Activated naive CD8-positive, alpha-beta T cell treated with anti-CD3 and anti-CD28 coated beads for 36 hours (primary cell): Measurements from ENCODE around the gene TMEM179B. TPM values are rescaled to one million over a fixed set of nuclear protein-coding genes. Genes with fewer than 3 reads are reported as not detected.
"Not testable (repeated sequence)": the region's sequence is repeated elsewhere in the genome, so short reads cannot be mapped to it uniquely, and the experiment has no call there.

Experiments used
- DNase-seq: peaks from one replicate; pipeline ENCODE4 v3.0.0; 2021
- H3K27ac Mint-ChIP-seq: one replicate; pipeline ENCODE4 v1.8.0; 2022; ENCODE audit warnings: mild to moderate bottlenecking, moderate library complexity, mixed read lengths
- H3K27me3 Mint-ChIP-seq: one replicate; pipeline ENCODE4 v1.8.0; 2022; ENCODE audit warnings: mild to moderate bottlenecking, mixed read lengths
- H3K36me3 Mint-ChIP-seq: one replicate; pipeline ENCODE4 v1.8.0; 2021; ENCODE audit warnings: mild to moderate bottlenecking, mixed read lengths
- H3K4me1 Mint-ChIP-seq: one replicate; pipeline ENCODE4 v1.8.0; 2021; ENCODE audit warnings: mixed read lengths
- H3K4me3 Mint-ChIP-seq: one replicate; pipeline ENCODE4 v1.8.0; 2022; ENCODE audit warnings: mild to moderate bottlenecking, moderate library complexity, mixed read lengths
- H3K9me3 Mint-ChIP-seq: one replicate; pipeline ENCODE4 v1.8.0; 2022; ENCODE audit warnings: mixed read lengths
- total RNA-seq, 2 experiments: library from RNA; stranded (reverse); gene quantifications; one replicate each; pipeline ENCODE4 v1.2.3, GENCODE V29; 2021

The TMEM179B gene
- total RNA-seq, 2 experiments from 2014 or later = 30.7 to 34.3 TPM

- peak; percentile 97 for DNase-seq
- H3K27ac Mint-ChIP-seq = peak within 1 kb of the TSS; percentile 96
- peaks cover 32% of the 10 kb centered on the region for H3K36me3 Mint-ChIP-seq
- peaks cover 37% of the 10 kb centered on the region for H3K4me1 Mint-ChIP-seq
- no peaks in the 10 kb centered on the region for H3K27me3 Mint-ChIP-seq
- peak within 1 kb of the TSS; percentile 99 for H3K4me3 Mint-ChIP-seq
- H3K9me3 Mint-ChIP-seq = no peaks in the 10 kb centered on the region
Measured at GRCh38 chr11:62805076-62805892, 18.1 kb downstream of the TMEM179B start, which contains the start of gene NXF1. Gene NXF1 (minus strand): TSS chr11:62805440. CDS start chr11:62805356, 84 bp downstream.

GRCh38 chr11:62805961-62806441 lies 18.8 kb downstream of the TMEM179B start:
- Mint-ChIP-seq H3K4me3 (peak overlapping the region; percentile 99), H3K9me3 (no peaks in the 10 kb centered on the region), H3K4me1 (peaks cover 37% of the 10 kb centered on the region), H3K27me3 (no peaks in the 10 kb centered on the region), H3K36me3 (peaks cover 29% of the 10 kb centered on the region), H3K27ac (peak overlapping the region; percentile 94)
- DNase-seq = peak; percentile 29

GRCh38 chr11:62806611-62807121 lies 19.5 kb downstream of the TMEM179B start:
- Mint-ChIP-seq H3K36me3 (peaks cover 24% of the 10 kb centered on the region), H3K27ac (peak overlapping the region; percentile 38), H3K9me3 (no peaks in the 10 kb centered on the region), H3K4me3 (peak overlapping the region; percentile 99), H3K27me3 (no peaks in the 10 kb centered on the region), H3K4me1 (peaks cover 32% of the 10 kb centered on the region)
- DNase-seq = no peak

GRCh38 chr11:62810748-62811147 lies 23.5 kb downstream of the TMEM179B start:
- DNase-seq = no peak
- Mint-ChIP-seq H3K27me3 (no peaks in the 10 kb centered on the region), H3K4me3 (no peak overlapping the region), H3K9me3 (no peaks in the 10 kb centered on the region), H3K4me1 (peaks cover 9% of the 10 kb centered on the region), H3K36me3 (no peaks in the 10 kb centered on the region), H3K27ac (no peak overlapping the region)

GRCh38 chr11:62811659-62812058 lies 24.5 kb downstream of the TMEM179B start:
- Mint-ChIP-seq H3K27me3 (no peaks in the 10 kb centered on the region), H3K4me3 (no peak overlapping the region)

GRCh38 chr11:62816557-62816956 lies 29.4 kb downstream of the TMEM179B start:
- H3K27me3 Mint-ChIP-seq = no peaks in the 10 kb centered on the region
- no peak overlapping the region for H3K4me3 Mint-ChIP-seq
- no peaks in the 10 kb centered on the region for H3K9me3 Mint-ChIP-seq
- H3K36me3 Mint-ChIP-seq = no peaks in the 10 kb centered on the region
- DNase-seq = no peak
- H3K27ac Mint-ChIP-seq = no peak overlapping the region
- peaks cover 2% of the 10 kb centered on the region for H3K4me1 Mint-ChIP-seq

More at GRCh38 chr11:62811659-62812058, 24.5 kb downstream of the TMEM179B start:
- H3K36me3 Mint-ChIP-seq = no peaks in the 10 kb centered on the region
- no peak overlapping the region for H3K27ac Mint-ChIP-seq
- no peak for DNase-seq
- H3K4me1 Mint-ChIP-seq = peaks cover 1% of the 10 kb centered on the region
- no peaks in the 10 kb centered on the region for H3K9me3 Mint-ChIP-seq

- Mint-ChIP-seq H3K27me3 (no peaks in the 10 kb centered on the region), H3K4me3 (no peak overlapping the region), H3K27ac (no peak overlapping the region), H3K36me3 (no peaks in the 10 kb centered on the region), H3K4me1 (peaks cover 2% of the 10 kb centered on the region), H3K9me3 (no peaks in the 10 kb centered on the region)
- DNase-seq = no peak
Measured at GRCh38 chr11:62817129-62817528, 29.9 kb downstream of the TMEM179B start.

- Mint-ChIP-seq H3K9me3 (no peaks in the 10 kb centered on the region), H3K27ac (no peak overlapping the region), H3K36me3 (no peaks in the 10 kb centered on the region), H3K4me1 (peaks cover 3% of the 10 kb centered on the region), H3K4me3 (no peak overlapping the region), H3K27me3 (no peaks in the 10 kb centered on the region)
- no peak for DNase-seq
Measured at GRCh38 chr11:62823677-62824076, 36.5 kb downstream of the TMEM179B start.

GRCh38 chr11:62828130-62828529 lies 40.9 kb downstream of the TMEM179B start:
- H3K4me1 Mint-ChIP-seq = peaks cover 18% of the 10 kb centered on the region
- H3K27ac Mint-ChIP-seq, DNase-seq, H3K9me3 Mint-ChIP-seq, H3K36me3 Mint-ChIP-seq, H3K27me3 Mint-ChIP-seq, H3K4me3 Mint-ChIP-seq: not testable (repeated sequence)

GRCh38 chr11:62830904-62831519 lies 43.8 kb downstream of the TMEM179B start:
- no peak for DNase-seq
- peak overlapping the region; percentile 91 for H3K4me3 Mint-ChIP-seq
- no peaks in the 10 kb centered on the region for H3K27me3 Mint-ChIP-seq
- H3K4me1 Mint-ChIP-seq = peaks cover 37% of the 10 kb centered on the region
- H3K9me3 Mint-ChIP-seq = no peaks in the 10 kb centered on the region
- H3K27ac Mint-ChIP-seq = peak overlapping the region; percentile 96
- H3K36me3 Mint-ChIP-seq = peaks cover 17% of the 10 kb centered on the region

GRCh38 chr11:62831520-62832335 lies 44.5 kb downstream of the TMEM179B start, which contains the start of gene STX5:
Gene STX5 (minus strand): TSS chr11:62832051. CDS start chr11:62831243, 808 bp downstream.
- Mint-ChIP-seq H3K4me1 (peaks cover 41% of the 10 kb centered on the region), H3K36me3 (peaks cover 21% of the 10 kb centered on the region), H3K27me3 (no peaks in the 10 kb centered on the region), H3K27ac (peak within 1 kb of the TSS; percentile 96), H3K9me3 (no peaks in the 10 kb centered on the region), H3K4me3 (peak within 1 kb of the TSS; percentile 91)
- peak; percentile 99 for DNase-seq

- no peaks in the 10 kb centered on the region for H3K27me3 Mint-ChIP-seq
- H3K4me3 Mint-ChIP-seq = peak within 1 kb of the TSS; percentile 91
- peaks cover 45% of the 10 kb centered on the region for H3K4me1 Mint-ChIP-seq
- peak within 1 kb of the TSS; percentile 96 for H3K27ac Mint-ChIP-seq
- no peak for DNase-seq
- peaks cover 24% of the 10 kb centered on the region for H3K36me3 Mint-ChIP-seq
- no peaks in the 10 kb centered on the region for H3K9me3 Mint-ChIP-seq
Measured at GRCh38 chr11:62832336-62833234, 45.4 kb downstream of the TMEM179B start, which contains the start of gene TEX54. Gene TEX54 (minus strand): TSS chr11:62832841.

GRCh38 chr11:62835336-62835735 lies 48.1 kb downstream of the TMEM179B start:
- no peaks in the 10 kb centered on the region for H3K27me3 Mint-ChIP-seq
- peaks cover 53% of the 10 kb centered on the region for H3K4me1 Mint-ChIP-seq
- no peak overlapping the region for H3K27ac Mint-ChIP-seq
- H3K9me3 Mint-ChIP-seq = no peaks in the 10 kb centered on the region
- H3K4me3 Mint-ChIP-seq = no peak overlapping the region
- no peak for DNase-seq
- H3K36me3 Mint-ChIP-seq = peaks cover 38% of the 10 kb centered on the region
